Endothelial cell of umbilical vein (primary cell): ENCODE data around the gene TRAF3IP1.

Experiments used
- EZH2 ChIP-seq: IDR thresholded peaks from 2 replicates; pipeline ENCODE4 v1.6.1; 2012; ENCODE audit warnings: borderline replicate concordance, low read depth, mild to moderate bottlenecking, moderate library complexity, low read length, inconsistent platforms; ENCODE audit not compliant: severe bottlenecking
- FOS ChIP-seq: IDR thresholded peaks from 2 replicates; pipeline ENCODE4 v1.6.1; 2011; ENCODE audit warnings: mild to moderate bottlenecking, low read length, moderate library complexity, borderline replicate concordance; ENCODE audit not compliant: insufficient read depth
- GATA2 ChIP-seq: IDR thresholded peaks from 2 replicates; pipeline ENCODE4 v1.7.0; 2011; ENCODE audit warnings: low read depth, mild to moderate bottlenecking, moderate library complexity, mixed read lengths, low read length; ENCODE audit not compliant: insufficient read length, insufficient read depth
- JUN ChIP-seq: IDR thresholded peaks from 2 replicates; pipeline ENCODE4 v1.6.1; 2011; ENCODE audit warnings: borderline replicate concordance, low read depth; ENCODE audit not compliant: insufficient read length, insufficient read depth
- MYC ChIP-seq: IDR thresholded peaks from one replicate; pipeline ENCODE4 v1.6.1; 2011; ENCODE audit warnings: mild to moderate bottlenecking, low read depth, low read length
- POLR2A ChIP-seq: IDR thresholded peaks from 2 replicates; pipeline ENCODE4 v1.6.1; 2012; ENCODE audit warnings: low read depth, mild to moderate bottlenecking, control low read depth, low read length
- POLR2AphosphoS5 ChIP-seq: IDR thresholded peaks from 2 replicates; pipeline ENCODE4 v1.6.1; 2012; ENCODE audit warnings: low read depth, mild to moderate bottlenecking, control low read depth, low read length, moderate library complexity; ENCODE audit not compliant: insufficient read depth
- TF ChIP-seq, protein P1 (sequence below), 2 donors: IDR thresholded peaks; 1 replicate in 1 of 2; 2 replicates in 1 of 2; pipeline ENCODE4 v1.5.1; 2011; ENCODE audit warnings: low read length in 2 of 2, mild to moderate bottlenecking in 2 of 2, moderate library complexity in 2 of 2, control low read depth in 1 of 2, inconsistent platforms in 1 of 2, low read depth in 1 of 2; ENCODE audit not compliant: insufficient read depth in 1 of 2; ENCODE audit errors: extremely low read depth in 1 of 2
- TF ChIP-seq, protein P2 (sequence below): IDR thresholded peaks from 2 replicates; pipeline ENCODE4 v1.6.1; 2011; ENCODE audit not compliant: insufficient read depth, insufficient read length

- TF ChIP-seq EZH2: no peak
- TF ChIP-seq POLR2AphosphoS5: no peak
- TF ChIP-seq, protein P1, sequence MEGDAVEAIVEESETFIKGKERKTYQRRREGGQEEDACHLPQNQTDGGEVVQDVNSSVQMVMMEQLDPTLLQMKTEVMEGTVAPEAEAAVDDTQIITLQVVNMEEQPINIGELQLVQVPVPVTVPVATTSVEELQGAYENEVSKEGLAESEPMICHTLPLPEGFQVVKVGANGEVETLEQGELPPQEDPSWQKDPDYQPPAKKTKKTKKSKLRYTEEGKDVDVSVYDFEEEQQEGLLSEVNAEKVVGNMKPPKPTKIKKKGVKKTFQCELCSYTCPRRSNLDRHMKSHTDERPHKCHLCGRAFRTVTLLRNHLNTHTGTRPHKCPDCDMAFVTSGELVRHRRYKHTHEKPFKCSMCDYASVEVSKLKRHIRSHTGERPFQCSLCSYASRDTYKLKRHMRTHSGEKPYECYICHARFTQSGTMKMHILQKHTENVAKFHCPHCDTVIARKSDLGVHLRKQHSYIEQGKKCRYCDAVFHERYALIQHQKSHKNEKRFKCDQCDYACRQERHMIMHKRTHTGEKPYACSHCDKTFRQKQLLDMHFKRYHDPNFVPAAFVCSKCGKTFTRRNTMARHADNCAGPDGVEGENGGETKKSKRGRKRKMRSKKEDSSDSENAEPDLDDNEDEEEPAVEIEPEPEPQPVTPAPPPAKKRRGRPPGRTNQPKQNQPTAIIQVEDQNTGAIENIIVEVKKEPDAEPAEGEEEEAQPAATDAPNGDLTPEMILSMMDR (IDR thresholded peaks at IDR 0.05; ENCODE audit: extremely low read depth in 1 of 2, insufficient read depth in 1 of 2, low read depth in 1 of 2, low read length in 2 of 2): no peak
- TF ChIP-seq, protein P2, sequence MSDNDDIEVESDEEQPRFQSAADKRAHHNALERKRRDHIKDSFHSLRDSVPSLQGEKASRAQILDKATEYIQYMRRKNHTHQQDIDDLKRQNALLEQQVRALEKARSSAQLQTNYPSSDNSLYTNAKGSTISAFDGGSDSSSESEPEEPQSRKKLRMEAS: no peak
- TF ChIP-seq MYC: no peak
- TF ChIP-seq POLR2A: no peak
- TF ChIP-seq FOS: no peak
- TF ChIP-seq JUN: no peak
- no peak for TF ChIP-seq GATA2
These were observed 17.6 kb upstream of the TRAF3IP1 start for GRCh38 chr2:238302751-238303150.
